SU-DHL-6 (cell line): ENCODE results near the gene IFT122.

Source experiments
- H2AFZ ChIP-seq: fragments of 200-600 bp; sonication (generic); 2 replicates; pipeline ENCODE4 v1.6.1; 2014; ENCODE audit warnings: low read depth, mild to moderate bottlenecking, moderate library complexity, mixed read lengths, antibody characterized with exemption, low read length; ENCODE audit not compliant: severe bottlenecking
- H3F3A ChIP-seq: fragments of 200-600 bp; shearing (Covaris generic); 2 replicates; pipeline ENCODE4 v1.6.0; 2016; ENCODE audit warnings: antibody characterized with exemption, mild to moderate bottlenecking; ENCODE audit not compliant: insufficient read depth
- H3K27ac ChIP-seq: fragments of 200-600 bp; sonication (generic); 2 replicates; pipeline ENCODE4 v1.5.1; 2016; ENCODE audit warnings: low read depth, mild to moderate bottlenecking, low read length, moderate library complexity, mixed read lengths
- H3K27me3 ChIP-seq: fragments of 200-600 bp; sonication (generic), shearing (Covaris generic); 2 replicates; pipeline ENCODE4 v1.6.0; 2014; ENCODE audit warnings: mild to moderate bottlenecking, low read length
- H3K36me3 ChIP-seq: fragments of 200-600 bp; sonication (generic); 2 replicates; pipeline ENCODE4 v1.6.1; 2014; ENCODE audit warnings: mild to moderate bottlenecking, low read length, mixed read lengths
- H3K4me2 ChIP-seq: fragments of 300-600, 200-600 bp; shearing (Covaris generic), sonication (generic); 2 replicates; pipeline ENCODE4 v1.6.0; 2014; ENCODE audit warnings: low read length, low read depth, mild to moderate bottlenecking; ENCODE audit not compliant: poor library complexity, severe bottlenecking
- H3K4me3 ChIP-seq: fragments of 200-600 bp; sonication (generic); 2 replicates; pipeline ENCODE4 v1.5.1; 2014; ENCODE audit warnings: antibody characterized with exemption, low read length, mild to moderate bottlenecking, mixed read lengths; ENCODE audit not compliant: insufficient read depth, poor library complexity, severe bottlenecking
- H3K79me2 ChIP-seq: fragments of 200-600 bp; sonication (generic); 2 replicates; pipeline ENCODE4 v1.6.1; 2014; ENCODE audit warnings: mild to moderate bottlenecking, low read length, moderate library complexity; ENCODE audit not compliant: insufficient read depth
- H3K9ac ChIP-seq: fragments of 200-600 bp; sonication (generic); 2 replicates; pipeline ENCODE4 v1.7.0; 2014; ENCODE audit warnings: mild to moderate bottlenecking, low read length
- H3K9me2 ChIP-seq: fragments of 200-600 bp; sonication (generic); replicated peaks from 2 replicates; pipeline ENCODE4 v1.6.1; 2014; ENCODE audit warnings: low read length; ENCODE audit not compliant: insufficient read depth
- H3K9me3 ChIP-seq: fragments of 200-600 bp; sonication (generic); 2 replicates; pipeline ENCODE4 v1.6.1; 2014; ENCODE audit warnings: low read length, mixed read lengths; ENCODE audit not compliant: insufficient read depth
- H4K20me1 ChIP-seq: fragments of 200-600 bp; sonication (generic); 2 replicates; pipeline ENCODE4 v1.6.1; 2014; ENCODE audit warnings: low read depth, mild to moderate bottlenecking, antibody characterized with exemption, low read length, moderate library complexity, mixed read lengths
- EZH2phosphoT487 ChIP-seq: fragments of 200-600 bp; sonication (generic), shearing (Covaris generic); conservative IDR thresholded peaks from 2 replicates; pipeline ENCODE4 v1.6.1; 2018; ENCODE audit warnings: mild to moderate bottlenecking, antibody characterized with exemption, low read length, moderate library complexity, mixed read lengths
- TF ChIP-seq, protein P1 (sequence below): fragments of 200-600 bp; sonication (generic); IDR thresholded peaks from one replicate; pipeline ENCODE4 v1.5.1; 2017; ENCODE audit warnings: antibody characterized with exemption, mild to moderate bottlenecking, low read length, moderate library complexity; ENCODE audit not compliant: insufficient read depth, poor library complexity, severe bottlenecking

Gene IFT122

DNA sequence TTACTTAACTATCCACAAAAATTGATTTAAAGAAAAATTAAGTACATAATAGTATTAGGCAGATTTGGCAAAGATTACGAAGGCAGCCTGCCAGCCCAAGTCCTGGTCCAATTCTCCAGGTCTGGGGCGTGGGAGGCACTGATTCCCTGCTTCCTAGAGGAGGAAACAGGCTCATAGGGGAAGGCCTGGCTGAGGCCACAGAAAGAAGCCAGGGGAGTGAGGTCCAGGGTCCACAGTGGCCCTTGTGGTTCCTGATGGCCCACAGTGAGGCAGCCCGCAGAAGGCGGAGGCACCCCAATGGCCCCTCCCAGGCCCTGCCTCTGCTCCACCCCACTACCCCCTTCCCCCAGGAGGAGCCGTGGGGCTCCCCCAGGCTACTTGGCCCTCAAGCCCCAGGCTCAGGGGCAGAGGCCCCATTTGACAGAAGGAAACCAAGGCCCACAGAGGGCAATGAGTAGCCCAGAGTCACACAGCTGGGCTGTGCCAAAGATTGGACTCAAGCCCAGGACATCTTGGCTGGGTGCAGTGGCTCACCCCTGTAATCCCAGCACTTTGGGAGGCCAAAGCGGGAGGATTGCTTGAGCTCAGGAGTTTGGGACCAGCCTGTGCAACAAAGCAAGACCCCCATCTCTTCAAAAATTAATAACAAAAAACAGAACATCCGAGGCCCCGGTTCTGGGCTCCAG is 124.0 kb downstream of the IFT122 start:
- H3K27me3 ChIP-seq = no peaks in the 10 kb centered on the region
- no peak overlapping the region for H3K4me2 ChIP-seq
- H3K9me2 ChIP-seq = no peaks in the 10 kb centered on the region
- H4K20me1 ChIP-seq = no peaks in the 10 kb centered on the region
- TF ChIP-seq EZH2phosphoT487 = no peak
- TF ChIP-seq, protein P1, sequence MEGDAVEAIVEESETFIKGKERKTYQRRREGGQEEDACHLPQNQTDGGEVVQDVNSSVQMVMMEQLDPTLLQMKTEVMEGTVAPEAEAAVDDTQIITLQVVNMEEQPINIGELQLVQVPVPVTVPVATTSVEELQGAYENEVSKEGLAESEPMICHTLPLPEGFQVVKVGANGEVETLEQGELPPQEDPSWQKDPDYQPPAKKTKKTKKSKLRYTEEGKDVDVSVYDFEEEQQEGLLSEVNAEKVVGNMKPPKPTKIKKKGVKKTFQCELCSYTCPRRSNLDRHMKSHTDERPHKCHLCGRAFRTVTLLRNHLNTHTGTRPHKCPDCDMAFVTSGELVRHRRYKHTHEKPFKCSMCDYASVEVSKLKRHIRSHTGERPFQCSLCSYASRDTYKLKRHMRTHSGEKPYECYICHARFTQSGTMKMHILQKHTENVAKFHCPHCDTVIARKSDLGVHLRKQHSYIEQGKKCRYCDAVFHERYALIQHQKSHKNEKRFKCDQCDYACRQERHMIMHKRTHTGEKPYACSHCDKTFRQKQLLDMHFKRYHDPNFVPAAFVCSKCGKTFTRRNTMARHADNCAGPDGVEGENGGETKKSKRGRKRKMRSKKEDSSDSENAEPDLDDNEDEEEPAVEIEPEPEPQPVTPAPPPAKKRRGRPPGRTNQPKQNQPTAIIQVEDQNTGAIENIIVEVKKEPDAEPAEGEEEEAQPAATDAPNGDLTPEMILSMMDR = no peak
- H3K9me3 ChIP-seq = no peaks in the 10 kb centered on the region
- H3K79me2 ChIP-seq = no peaks in the 10 kb centered on the region
- H3K27ac ChIP-seq = no peak overlapping the region
- no peaks in the 10 kb centered on the region for H3K36me3 ChIP-seq
- H3K4me3 ChIP-seq = no peak overlapping the region
- H3F3A ChIP-seq = no peaks in the 10 kb centered on the region
- H3K9ac ChIP-seq = no peak overlapping the region
- H2AFZ ChIP-seq = no peak overlapping the region

DNA sequence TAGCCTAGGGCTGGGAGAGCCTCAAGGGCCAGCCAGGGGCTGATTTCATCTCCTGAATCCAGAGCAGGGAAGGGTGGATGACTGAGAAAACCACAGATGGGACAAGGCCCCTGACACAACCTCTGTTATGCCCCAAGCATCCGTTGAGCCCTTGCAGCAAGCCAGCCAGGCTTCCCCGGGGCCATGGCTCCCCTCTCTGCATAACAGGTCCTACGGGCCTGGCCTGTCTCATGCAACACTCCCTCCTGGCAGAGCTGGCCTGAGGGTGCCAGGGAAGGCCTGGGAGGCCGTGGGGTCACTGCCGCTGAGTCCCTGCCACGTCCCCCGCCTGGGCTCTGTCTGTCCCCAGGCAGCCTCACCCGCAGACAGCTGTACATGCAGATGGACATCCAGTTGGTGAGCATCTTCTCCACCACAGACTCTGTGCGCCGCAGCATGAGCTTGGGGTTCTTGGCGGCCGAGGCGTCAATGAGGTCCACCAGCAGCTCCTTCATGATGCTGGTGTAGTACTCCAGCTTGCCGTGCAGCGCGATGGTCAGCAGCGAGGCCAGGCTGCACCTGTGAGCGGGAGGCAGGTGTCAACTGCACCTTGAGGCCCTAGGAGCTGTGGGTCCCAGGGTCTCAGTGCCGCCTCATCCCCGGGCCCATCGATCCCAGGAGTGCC is 125.1 kb downstream of the IFT122 start:
- no peak overlapping the region for H3K27ac ChIP-seq
- TF ChIP-seq, protein P1 = no peak
- no peak for TF ChIP-seq EZH2phosphoT487

DNA sequence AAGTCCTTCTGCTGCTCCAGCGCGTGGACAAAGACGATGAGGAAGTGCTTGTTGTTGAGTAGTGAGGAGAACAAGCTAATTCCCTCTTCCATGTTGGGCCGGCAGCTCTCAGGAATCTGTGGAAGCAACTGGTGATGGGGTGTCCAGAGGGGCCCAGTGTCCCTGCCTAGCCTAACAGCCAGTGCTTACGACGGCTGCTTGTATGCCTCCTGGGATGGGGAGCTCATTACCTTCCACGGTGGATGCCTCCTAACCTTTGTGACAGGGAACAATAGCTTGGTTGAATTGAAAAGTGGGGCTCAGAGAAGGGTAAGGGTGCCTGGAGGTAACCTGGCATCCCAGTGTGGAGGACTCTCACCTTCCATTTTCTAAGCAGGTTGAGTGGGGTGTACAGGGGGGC is 125.9 kb downstream of the IFT122 start:
- Histone ChIP-seq H3K79me2 (no peaks in the 10 kb centered on the region), H3K36me3 (no peaks in the 10 kb centered on the region), H3K27ac (no peak overlapping the region), H4K20me1 (no peaks in the 10 kb centered on the region), H3K27me3 (no peaks in the 10 kb centered on the region), H3F3A (no peaks in the 10 kb centered on the region), H3K4me3 (no peak overlapping the region), H3K4me2 (no peak overlapping the region), H3K9ac (no peak overlapping the region), H2AFZ (no peak overlapping the region), H3K9me3 (no peaks in the 10 kb centered on the region), H3K9me2 (no peaks in the 10 kb centered on the region)
- no peak for TF ChIP-seq EZH2phosphoT487
- TF ChIP-seq, protein P1 = no peak

More for the DNA sequence above, 125.1 kb downstream of the IFT122 start:
- no peak overlapping the region for H3K4me3 ChIP-seq
- no peak overlapping the region for H3K4me2 ChIP-seq
- no peaks in the 10 kb centered on the region for H3K27me3 ChIP-seq
- H3K9ac ChIP-seq = no peak overlapping the region
- no peaks in the 10 kb centered on the region for H3K36me3 ChIP-seq
- H3K9me2 ChIP-seq = no peaks in the 10 kb centered on the region
- H3K9me3 ChIP-seq = no peaks in the 10 kb centered on the region
- H3K79me2 ChIP-seq = no peaks in the 10 kb centered on the region
- H2AFZ ChIP-seq = no peak overlapping the region
- H4K20me1 ChIP-seq = no peaks in the 10 kb centered on the region
- no peaks in the 10 kb centered on the region for H3F3A ChIP-seq
